ENCODE measurements around the gene IPO4.

- TF ChIP-seq POLR2A (IDR thresholded peaks at IDR 0.05), result no peak
- TF ChIP-seq CTCF (IDR thresholded peaks at IDR 0.05), result no peak
These were observed 16.3 kb downstream of the IPO4 start for GRCh38 chr14:24172261-24172860.

All from right lobe of liver (tissue), 4 donors.